ENCODE measurements around the gene IMMP2L. TPM values are rescaled to one million over a fixed set of nuclear protein-coding genes. Genes with fewer than 3 reads are reported as not detected.

The IMMP2L gene
- total RNA-seq, 1 experiment from 2014 or later: 8.8 TPM

DNA sequence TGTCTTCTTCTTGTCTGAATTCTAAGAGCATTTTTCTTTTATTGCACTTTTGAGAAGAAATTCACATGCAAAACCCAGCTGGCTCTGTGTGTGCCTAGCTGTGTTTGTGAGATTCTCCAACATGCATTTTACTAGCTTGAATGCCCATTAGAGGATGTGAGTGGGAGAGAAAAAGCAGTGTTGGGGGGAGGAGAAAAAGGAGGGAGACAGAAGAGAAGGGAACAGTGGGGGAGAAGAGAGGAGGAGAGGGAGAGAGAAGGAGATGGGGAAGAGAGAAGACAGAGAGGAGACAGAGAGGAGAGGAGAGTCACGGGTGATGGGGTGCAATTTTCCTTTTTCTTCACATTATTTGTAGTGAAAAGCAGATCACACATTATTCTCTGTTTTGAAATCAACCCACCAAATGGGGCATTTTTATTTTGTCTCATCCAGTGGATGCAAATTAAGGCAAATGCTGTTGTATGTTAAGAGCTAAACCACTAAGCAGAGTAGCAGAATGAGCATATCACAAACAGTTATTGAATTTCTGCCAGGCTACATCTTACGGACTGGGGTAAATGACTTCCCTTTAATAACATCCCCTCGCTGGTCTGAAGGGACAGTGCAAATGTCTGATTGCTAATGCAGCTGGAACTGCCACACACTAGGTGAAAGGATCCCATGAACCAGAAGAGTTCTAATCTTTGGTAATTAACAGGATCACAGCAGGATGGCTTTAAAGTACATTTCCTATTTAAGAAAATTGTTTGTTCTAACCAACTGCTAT, 470.5 kb downstream of the IMMP2L start:
- Histone ChIP-seq H3K4me1 (ENCODE audit: control insufficient read depth, insufficient read depth, low read length) (no peaks in the 10 kb centered on the region), H3K4me3 (ENCODE audit: low read depth in 2 of 2, low read length in 2 of 2) (peak overlapping the region; percentile 20 to 34; a peak in 3 of 4 replicates), H3K36me3 (ENCODE audit: control insufficient read depth, insufficient read depth, low read length) (no peaks in the 10 kb centered on the region), H3K9me3 (ENCODE audit: control insufficient read depth, insufficient read depth, low read depth, low read length) (no peaks in the 10 kb centered on the region), H3K27me3 (ENCODE audit: control insufficient read depth, insufficient read depth, low read length) (no peaks in the 10 kb centered on the region), H3K27ac (ENCODE audit: low read length) (no peak overlapping the region)
- BruUV-seq (replicated peaks): no TSS peak
- POLR2A ChIA-PET: no interaction called here
- ATAC-seq (no peak), DNase-seq (ENCODE audit: low read depth, low spot score) (no peak)
- TF ChIP-seq POLR2AphosphoS5 (IDR thresholded peaks at IDR 0.05; ENCODE audit: low read depth, low read length) (no peak), SIN3A (IDR thresholded peaks at IDR 0.05; ENCODE audit: borderline replicate concordance, insufficient read depth, low read depth, low read length) (no peak)
- TF ChIP-seq, protein P1, sequence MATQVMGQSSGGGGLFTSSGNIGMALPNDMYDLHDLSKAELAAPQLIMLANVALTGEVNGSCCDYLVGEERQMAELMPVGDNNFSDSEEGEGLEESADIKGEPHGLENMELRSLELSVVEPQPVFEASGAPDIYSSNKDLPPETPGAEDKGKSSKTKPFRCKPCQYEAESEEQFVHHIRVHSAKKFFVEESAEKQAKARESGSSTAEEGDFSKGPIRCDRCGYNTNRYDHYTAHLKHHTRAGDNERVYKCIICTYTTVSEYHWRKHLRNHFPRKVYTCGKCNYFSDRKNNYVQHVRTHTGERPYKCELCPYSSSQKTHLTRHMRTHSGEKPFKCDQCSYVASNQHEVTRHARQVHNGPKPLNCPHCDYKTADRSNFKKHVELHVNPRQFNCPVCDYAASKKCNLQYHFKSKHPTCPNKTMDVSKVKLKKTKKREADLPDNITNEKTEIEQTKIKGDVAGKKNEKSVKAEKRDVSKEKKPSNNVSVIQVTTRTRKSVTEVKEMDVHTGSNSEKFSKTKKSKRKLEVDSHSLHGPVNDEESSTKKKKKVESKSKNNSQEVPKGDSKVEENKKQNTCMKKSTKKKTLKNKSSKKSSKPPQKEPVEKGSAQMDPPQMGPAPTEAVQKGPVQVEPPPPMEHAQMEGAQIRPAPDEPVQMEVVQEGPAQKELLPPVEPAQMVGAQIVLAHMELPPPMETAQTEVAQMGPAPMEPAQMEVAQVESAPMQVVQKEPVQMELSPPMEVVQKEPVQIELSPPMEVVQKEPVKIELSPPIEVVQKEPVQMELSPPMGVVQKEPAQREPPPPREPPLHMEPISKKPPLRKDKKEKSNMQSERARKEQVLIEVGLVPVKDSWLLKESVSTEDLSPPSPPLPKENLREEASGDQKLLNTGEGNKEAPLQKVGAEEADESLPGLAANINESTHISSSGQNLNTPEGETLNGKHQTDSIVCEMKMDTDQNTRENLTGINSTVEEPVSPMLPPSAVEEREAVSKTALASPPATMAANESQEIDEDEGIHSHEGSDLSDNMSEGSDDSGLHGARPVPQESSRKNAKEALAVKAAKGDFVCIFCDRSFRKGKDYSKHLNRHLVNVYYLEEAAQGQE (IDR thresholded peaks at IDR 0.05; ENCODE audit: insufficient read depth in 1 of 2, low read depth in 2 of 2, low read length in 1 of 2): no peak
- intact Hi-C loops (cut with micrococcal nuclease; ENCODE audit: unreplicated experiment) (loop anchor here (2.0 to 10.0 kb wide), 2 partner anchors 395 to 643 kb away; no protein-coding TSS in a partner anchor), in situ Hi-C loops (cut with HindIII; ENCODE audit: low pct_unique_long_range_greater_than_20kb, low sequenced_read_pairs) (no loop called here)
- CTCF ChIA-PET: no interaction called here

DNA sequence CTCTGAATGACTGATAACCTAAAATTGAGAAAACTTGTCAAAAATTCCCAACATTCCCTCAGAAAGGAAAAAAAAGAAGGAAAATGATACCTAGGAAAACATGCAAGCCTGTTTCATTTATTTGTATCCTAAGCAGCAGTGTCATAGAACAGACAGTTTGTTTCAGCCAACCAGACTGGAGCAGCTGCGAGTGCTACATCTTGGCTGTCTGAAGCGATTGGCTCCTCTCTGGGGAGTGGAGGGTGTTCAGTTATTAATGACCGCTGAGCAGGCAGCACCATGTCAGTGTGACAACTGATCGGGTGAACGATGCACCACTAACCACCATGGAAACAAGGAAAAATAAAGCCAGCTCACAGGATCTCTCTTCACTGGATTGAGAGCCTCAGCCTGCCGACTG, 471.4 kb downstream of the IMMP2L start, which contains the start of gene LRRN3:
Gene LRRN3, plus strand, starts transcription at position 282 of the 400 bp plus-strand sequence. CDS start 31,646 bp downstream, outside the sequence.
- no peaks in the 10 kb centered on the region for H3K36me3 ChIP-seq (ENCODE audit: control insufficient read depth, insufficient read depth, low read length)
- BruUV-seq (replicated peaks): no TSS peak
- H3K4me1 ChIP-seq (ENCODE audit: control insufficient read depth, insufficient read depth, low read length): no peaks in the 10 kb centered on the region
- ATAC-seq (no peak), DNase-seq (ENCODE audit: low read depth, low spot score) (no peak)
- H3K9me3 ChIP-seq (ENCODE audit: control insufficient read depth, insufficient read depth, low read depth, low read length): no peaks in the 10 kb centered on the region
- H3K4me3 ChIP-seq (ENCODE audit: low read depth in 2 of 2, low read length in 2 of 2): peak within 1 kb of the TSS; percentile 20 to 34; a peak in 3 of 4 replicates
- intact Hi-C loops (cut with micrococcal nuclease; ENCODE audit: unreplicated experiment): loop anchor here (2.0 to 10.0 kb wide), 2 partner anchors 396 to 644 kb away; no protein-coding TSS in a partner anchor
- ChIA-PET POLR2A (no interaction called here), CTCF (no interaction called here)
- H3K27me3 ChIP-seq (ENCODE audit: control insufficient read depth, insufficient read depth, low read length): no peaks in the 10 kb centered on the region
- no peak within 1 kb of the TSS for H3K27ac ChIP-seq (ENCODE audit: low read length)
- in situ Hi-C loops (cut with HindIII; ENCODE audit: low pct_unique_long_range_greater_than_20kb, low sequenced_read_pairs): no loop called here
- TF ChIP-seq, protein P1 (IDR thresholded peaks at IDR 0.05; ENCODE audit: insufficient read depth in 1 of 2, low read depth in 2 of 2, low read length in 1 of 2): no peak
- TF ChIP-seq, protein P2, sequence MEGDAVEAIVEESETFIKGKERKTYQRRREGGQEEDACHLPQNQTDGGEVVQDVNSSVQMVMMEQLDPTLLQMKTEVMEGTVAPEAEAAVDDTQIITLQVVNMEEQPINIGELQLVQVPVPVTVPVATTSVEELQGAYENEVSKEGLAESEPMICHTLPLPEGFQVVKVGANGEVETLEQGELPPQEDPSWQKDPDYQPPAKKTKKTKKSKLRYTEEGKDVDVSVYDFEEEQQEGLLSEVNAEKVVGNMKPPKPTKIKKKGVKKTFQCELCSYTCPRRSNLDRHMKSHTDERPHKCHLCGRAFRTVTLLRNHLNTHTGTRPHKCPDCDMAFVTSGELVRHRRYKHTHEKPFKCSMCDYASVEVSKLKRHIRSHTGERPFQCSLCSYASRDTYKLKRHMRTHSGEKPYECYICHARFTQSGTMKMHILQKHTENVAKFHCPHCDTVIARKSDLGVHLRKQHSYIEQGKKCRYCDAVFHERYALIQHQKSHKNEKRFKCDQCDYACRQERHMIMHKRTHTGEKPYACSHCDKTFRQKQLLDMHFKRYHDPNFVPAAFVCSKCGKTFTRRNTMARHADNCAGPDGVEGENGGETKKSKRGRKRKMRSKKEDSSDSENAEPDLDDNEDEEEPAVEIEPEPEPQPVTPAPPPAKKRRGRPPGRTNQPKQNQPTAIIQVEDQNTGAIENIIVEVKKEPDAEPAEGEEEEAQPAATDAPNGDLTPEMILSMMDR (IDR thresholded peaks at IDR 0.05): no peak
- no peak for TF ChIP-seq TCF7L2 (IDR thresholded peaks at IDR 0.05; ENCODE audit: low read depth, low read length)
- TF ChIP-seq POLR2AphosphoS5 (IDR thresholded peaks at IDR 0.05; ENCODE audit: low read depth, low read length): no peak
- TF ChIP-seq SIN3A (IDR thresholded peaks at IDR 0.05; ENCODE audit: borderline replicate concordance, insufficient read depth, low read depth, low read length): no peak
